ENCODE data around the gene PTH2.

GRCh38 chr19:49420227-49420626 lies 3.0 kb downstream of the PTH2 start:
- TF ChIP-seq POLR2AphosphoS5 (IDR thresholded peaks at IDR 0.05; ENCODE audit: insufficient read depth, low read depth, low read length) (no peak), MYC (IDR thresholded peaks at IDR 0.05; ENCODE audit: low read depth, low read length) (no peak), CTCF (IDR thresholded peaks at IDR 0.05; ENCODE audit: extremely low read depth in 1 of 2, insufficient read depth in 1 of 2, low read depth in 1 of 2, low read length in 2 of 2) (no peak), EZH2 (IDR thresholded peaks at IDR 0.05; ENCODE audit: borderline replicate concordance, low read depth, low read length, severe bottlenecking) (no peak), POLR2A (IDR thresholded peaks at IDR 0.05; ENCODE audit: low read depth, low read length) (no peak)
